ENCODE measurements around the gene USP54. TPM values are rescaled to one million over a fixed set of nuclear protein-coding genes. Genes with fewer than 3 reads are reported as not detected.
"Not testable (repeated sequence)": the region's sequence is repeated elsewhere in the genome, so short reads cannot be mapped to it uniquely, and the experiment has no call there.

The USP54 gene, protein sequence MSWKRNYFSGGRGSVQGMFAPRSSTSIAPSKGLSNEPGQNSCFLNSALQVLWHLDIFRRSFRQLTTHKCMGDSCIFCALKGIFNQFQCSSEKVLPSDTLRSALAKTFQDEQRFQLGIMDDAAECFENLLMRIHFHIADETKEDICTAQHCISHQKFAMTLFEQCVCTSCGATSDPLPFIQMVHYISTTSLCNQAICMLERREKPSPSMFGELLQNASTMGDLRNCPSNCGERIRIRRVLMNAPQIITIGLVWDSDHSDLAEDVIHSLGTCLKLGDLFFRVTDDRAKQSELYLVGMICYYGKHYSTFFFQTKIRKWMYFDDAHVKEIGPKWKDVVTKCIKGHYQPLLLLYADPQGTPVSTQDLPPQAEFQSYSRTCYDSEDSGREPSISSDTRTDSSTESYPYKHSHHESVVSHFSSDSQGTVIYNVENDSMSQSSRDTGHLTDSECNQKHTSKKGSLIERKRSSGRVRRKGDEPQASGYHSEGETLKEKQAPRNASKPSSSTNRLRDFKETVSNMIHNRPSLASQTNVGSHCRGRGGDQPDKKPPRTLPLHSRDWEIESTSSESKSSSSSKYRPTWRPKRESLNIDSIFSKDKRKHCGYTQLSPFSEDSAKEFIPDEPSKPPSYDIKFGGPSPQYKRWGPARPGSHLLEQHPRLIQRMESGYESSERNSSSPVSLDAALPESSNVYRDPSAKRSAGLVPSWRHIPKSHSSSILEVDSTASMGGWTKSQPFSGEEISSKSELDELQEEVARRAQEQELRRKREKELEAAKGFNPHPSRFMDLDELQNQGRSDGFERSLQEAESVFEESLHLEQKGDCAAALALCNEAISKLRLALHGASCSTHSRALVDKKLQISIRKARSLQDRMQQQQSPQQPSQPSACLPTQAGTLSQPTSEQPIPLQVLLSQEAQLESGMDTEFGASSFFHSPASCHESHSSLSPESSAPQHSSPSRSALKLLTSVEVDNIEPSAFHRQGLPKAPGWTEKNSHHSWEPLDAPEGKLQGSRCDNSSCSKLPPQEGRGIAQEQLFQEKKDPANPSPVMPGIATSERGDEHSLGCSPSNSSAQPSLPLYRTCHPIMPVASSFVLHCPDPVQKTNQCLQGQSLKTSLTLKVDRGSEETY (N-terminal part only)
- 1 to 10 TPM; 6.3 to 6.4 TPM for total RNA-seq

DNA sequence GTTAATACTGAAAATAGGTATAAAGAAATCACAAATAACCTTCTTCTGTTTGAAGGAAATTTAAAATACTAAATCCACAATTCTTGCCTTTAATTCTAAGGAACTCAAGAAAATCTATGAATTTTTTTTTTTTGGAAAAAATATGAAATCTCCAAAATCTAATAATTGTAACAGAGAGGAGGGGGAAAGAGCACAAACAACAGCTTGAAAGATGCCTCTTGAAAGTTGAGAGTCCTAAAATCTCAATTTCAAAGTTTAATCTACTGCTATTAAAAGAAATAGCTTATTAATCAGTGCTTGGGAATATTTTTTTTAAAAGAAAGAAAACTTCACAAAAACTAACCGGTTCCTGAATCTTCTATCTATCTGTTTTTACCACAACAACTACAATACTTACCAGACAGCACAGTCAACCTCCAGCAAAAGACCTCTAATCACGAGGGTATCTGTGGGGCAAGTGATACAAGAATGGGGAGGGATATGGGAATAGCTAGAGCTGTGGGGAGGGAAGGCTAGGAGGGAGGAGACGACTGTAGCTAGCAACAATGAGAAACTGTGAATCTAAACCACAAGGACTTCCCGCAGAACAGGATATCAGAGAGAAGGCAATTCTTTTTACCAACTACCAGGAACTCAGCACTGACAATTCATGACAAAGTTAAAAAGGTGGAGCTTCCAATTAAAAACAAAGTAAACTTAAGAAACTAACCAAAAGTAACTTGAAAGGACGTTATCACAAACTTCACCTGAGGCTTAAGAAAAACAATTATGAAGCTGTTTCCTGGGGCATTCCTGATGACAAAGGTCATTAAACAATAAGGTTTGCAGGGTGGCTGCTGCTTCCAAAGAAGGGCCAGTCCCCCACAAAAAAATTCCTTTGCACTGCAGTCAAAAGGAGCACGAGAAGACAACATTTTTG, at the start of gene USP54:
USP54 (minus strand) TSS at position 462 of the 919 bp plus-strand sequence. CDS start 15,684 bp downstream, outside the sequence.
- Mint-ChIP-seq H3K27me3 (no peaks in the 10 kb centered on the region), H3K27ac (peak within 1 kb of the TSS; percentile 84), H3K4me3 (peak within 1 kb of the TSS; percentile 72), H3K9me3 (no peaks in the 10 kb centered on the region), H3K36me3 (ENCODE audit: low read depth) (no peaks in the 10 kb centered on the region), H3K4me1 (peaks cover 13% of the 10 kb centered on the region)
- peak; percentile 66 for ATAC-seq (replicated peaks)

DNA sequence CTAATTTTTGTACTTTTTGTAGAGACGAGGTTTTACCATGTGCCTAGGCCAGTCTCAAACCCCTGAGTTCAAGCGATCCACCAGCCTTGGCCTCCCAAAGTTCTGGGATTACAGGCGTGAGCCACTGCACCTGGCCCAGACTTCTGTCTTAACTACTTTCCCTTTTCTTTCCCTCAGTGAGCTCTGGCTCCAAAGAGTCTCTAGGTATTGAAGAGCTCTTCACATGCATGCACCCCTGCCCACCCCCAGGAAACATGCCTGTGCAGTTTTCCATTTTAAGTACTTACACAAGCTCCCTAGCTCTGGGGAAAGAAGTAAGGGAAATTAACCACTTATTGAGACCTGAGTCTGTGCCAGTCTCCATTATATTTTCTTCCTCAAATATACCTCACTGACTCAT, 48.1 kb upstream of the USP54 start:
- Mint-ChIP-seq H3K4me3 (no peak overlapping the region), H3K9me3 (no peaks in the 10 kb centered on the region), H3K27ac (no peak overlapping the region), H3K36me3 (ENCODE audit: low read depth) (no peaks in the 10 kb centered on the region), H3K27me3 (no peaks in the 10 kb centered on the region), H3K4me1 (peaks cover 4% of the 10 kb centered on the region)
- ATAC-seq (replicated peaks): no peak

DNA sequence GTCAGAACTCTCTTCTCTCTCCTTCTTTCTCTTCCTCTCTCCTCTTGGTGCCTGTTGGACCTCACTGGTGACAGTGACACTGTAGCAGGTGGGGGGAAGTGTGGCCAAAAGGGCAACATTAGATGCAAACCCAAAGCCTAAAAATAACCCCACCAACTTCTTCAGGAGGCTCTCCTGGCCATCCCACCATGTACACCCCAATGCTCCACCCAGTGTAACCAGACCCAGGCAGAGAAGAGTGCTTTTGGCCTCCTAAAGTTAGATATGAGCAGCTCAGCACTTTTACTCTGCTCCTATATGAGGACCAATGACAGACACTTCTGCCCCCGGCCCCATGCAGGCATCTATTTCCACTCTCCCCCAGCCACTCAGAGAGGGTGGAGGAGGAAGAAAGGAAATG, 44.6 kb upstream of the USP54 start:
- no peak overlapping the region for H3K4me3 Mint-ChIP-seq
- no peaks in the 10 kb centered on the region for H3K36me3 Mint-ChIP-seq (ENCODE audit: low read depth)
- H3K4me1 Mint-ChIP-seq: no peaks in the 10 kb centered on the region
- no peak overlapping the region for H3K27ac Mint-ChIP-seq
- ATAC-seq (replicated peaks): no peak
- no peaks in the 10 kb centered on the region for H3K27me3 Mint-ChIP-seq
- H3K9me3 Mint-ChIP-seq: no peaks in the 10 kb centered on the region

DNA sequence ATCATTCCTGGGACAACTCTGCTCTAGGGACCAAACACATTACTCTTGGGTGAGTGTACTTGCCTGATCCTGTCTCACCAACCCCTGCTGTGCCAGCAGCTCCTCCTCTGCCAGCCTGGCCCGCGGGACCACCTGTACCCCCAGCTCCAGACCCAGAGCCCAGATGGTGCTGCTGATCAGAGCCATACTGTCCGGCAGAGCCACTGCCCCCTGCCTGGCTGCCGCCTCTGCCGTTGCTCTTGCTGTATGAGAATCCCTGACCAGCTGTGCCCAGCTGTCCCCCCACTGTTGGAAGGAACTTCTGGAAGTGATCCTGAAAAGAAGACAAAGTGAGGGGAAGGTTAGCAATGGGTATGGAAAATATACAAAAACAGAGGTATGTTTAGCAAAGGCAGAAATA, 43.3 kb upstream of the USP54 start:
- Mint-ChIP-seq H3K27me3 (no peaks in the 10 kb centered on the region), H3K4me3 (no peak overlapping the region), H3K4me1 (no peaks in the 10 kb centered on the region), H3K36me3 (ENCODE audit: low read depth) (no peaks in the 10 kb centered on the region), H3K9me3 (no peaks in the 10 kb centered on the region), H3K27ac (no peak overlapping the region)
- ATAC-seq (replicated peaks): no peak

DNA sequence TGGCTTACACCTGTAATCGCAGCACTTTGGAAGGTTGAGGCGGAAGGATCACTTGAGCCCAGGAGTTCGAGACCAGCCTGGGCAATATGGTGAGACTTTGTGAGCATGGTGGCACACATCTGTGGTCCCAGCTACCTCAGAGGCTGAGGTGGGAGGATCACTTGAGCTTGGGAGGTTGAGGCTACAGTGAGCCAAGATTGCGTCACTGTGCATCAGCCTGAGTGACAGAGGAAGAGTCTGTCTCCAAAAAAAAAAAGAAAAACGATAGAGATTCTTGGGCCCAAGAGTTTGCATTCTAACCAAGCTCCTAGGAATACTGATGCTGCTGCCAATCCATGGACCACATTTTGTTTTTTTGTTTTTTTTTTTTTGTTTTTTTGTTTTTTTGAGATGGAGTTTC, 38.0 kb upstream of the USP54 start:
- peaks cover 7% of the 10 kb centered on the region for H3K36me3 Mint-ChIP-seq (ENCODE audit: low read depth)
- H3K9me3 Mint-ChIP-seq: no peaks in the 10 kb centered on the region
- no peak for ATAC-seq (replicated peaks)
- no peak overlapping the region for H3K27ac Mint-ChIP-seq
- no peak overlapping the region for H3K4me3 Mint-ChIP-seq
- no peaks in the 10 kb centered on the region for H3K27me3 Mint-ChIP-seq
- H3K4me1 Mint-ChIP-seq: no peaks in the 10 kb centered on the region

DNA sequence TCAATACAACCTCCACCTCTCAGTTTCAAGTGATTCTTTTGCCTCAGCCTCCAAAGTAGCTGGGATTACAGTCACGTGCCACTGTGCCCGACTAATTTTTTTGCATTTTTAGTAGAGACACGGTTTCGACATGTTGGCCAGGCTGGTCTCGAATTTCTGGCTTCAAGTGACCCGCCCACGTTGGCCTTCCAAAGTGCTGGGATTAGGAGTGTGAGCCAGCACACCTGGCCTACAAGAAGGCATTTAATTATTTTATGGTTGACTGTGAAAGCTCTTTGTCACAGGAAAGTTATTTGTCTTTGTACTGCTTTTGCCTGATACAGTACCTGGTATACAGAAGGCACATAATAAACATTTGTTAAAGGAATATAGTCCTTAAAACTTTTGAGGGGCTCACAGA, 37.3 kb upstream of the USP54 start:
- ATAC-seq (replicated peaks): no peak
- H3K36me3 Mint-ChIP-seq (ENCODE audit: low read depth): peaks cover 7% of the 10 kb centered on the region
- no peaks in the 10 kb centered on the region for H3K27me3 Mint-ChIP-seq

DNA sequence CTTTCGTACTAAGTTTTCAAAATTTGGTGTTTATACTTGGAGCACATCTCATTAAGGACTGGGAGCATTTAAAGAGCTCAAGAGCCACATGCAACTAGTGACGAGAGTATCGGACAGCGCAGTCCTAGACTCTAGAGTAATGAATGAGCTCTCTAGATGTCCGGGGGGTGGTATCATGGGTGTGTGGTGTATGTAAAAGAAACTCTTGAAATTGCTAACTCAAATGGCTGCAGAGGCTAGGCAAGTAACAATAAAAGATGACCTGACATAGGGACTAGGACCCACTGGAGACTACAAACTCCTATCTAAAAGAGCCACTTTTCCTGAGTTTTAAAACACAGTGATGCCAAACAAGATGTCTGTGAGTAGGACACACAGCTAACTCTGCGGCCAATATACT, 36.2 kb upstream of the USP54 start:
- Mint-ChIP-seq H3K9me3 (no peaks in the 10 kb centered on the region), H3K36me3 (ENCODE audit: low read depth) (peaks cover 7% of the 10 kb centered on the region), H3K4me1 (no peaks in the 10 kb centered on the region), H3K4me3 (peak overlapping the region; percentile 96), H3K27me3 (no peaks in the 10 kb centered on the region), H3K27ac (no peak overlapping the region)
- no peak for ATAC-seq (replicated peaks)

More for the DNA sequence above, 37.3 kb upstream of the USP54 start:
- no peaks in the 10 kb centered on the region for H3K9me3 Mint-ChIP-seq
- H3K4me3 Mint-ChIP-seq: no peak overlapping the region
- no peaks in the 10 kb centered on the region for H3K4me1 Mint-ChIP-seq
- H3K27ac Mint-ChIP-seq: no peak overlapping the region

DNA sequence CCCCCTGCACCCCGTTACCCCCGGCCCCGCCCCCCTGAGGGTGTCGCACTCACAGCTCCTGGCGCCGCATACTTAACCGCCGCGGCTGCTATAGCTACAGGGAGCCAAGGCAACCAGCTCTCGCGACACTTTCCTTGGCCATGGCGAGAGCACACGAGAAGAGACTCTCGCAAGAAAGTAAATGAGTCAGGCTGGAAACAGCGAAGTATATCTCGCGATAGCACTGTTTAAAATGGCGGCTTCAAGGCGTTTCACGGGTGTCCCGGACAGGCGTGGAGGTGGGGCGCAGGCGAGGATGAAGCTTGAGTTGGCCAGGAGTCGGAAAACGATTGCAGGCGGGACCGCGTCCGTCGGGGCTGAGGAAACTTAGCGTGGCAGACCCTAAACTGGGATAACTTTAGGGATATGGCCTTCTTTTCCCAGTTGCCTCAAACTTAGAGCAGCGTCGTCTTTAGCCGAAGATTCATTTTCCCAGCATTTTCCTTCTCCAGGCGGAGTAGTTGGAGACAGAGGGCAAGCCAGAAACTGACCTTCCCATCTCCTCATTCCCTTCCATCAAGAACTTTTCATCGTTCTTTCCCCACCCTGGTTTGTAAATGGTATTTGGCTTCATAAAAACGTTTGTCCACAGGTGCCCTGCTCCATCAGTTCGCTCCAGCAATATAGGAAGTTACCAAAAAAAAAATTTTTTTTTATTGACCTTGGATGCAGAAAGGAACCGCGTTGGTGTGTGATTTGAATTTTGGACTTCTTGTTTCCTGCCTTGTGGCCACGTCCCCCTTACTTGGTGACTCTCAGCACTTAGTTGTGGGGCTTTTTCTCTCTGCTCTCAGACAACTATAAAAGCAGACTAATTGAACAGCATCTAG, 35.0 kb upstream of the USP54 start:
- Mint-ChIP-seq H3K27ac (peak overlapping the region; percentile 99), H3K27me3 (no peaks in the 10 kb centered on the region), H3K4me1 (no peaks in the 10 kb centered on the region), H3K4me3 (peak overlapping the region; percentile 96), H3K9me3 (no peaks in the 10 kb centered on the region), H3K36me3 (ENCODE audit: low read depth) (peaks cover 7% of the 10 kb centered on the region)
- peak; percentile 99 for ATAC-seq (replicated peaks)

DNA sequence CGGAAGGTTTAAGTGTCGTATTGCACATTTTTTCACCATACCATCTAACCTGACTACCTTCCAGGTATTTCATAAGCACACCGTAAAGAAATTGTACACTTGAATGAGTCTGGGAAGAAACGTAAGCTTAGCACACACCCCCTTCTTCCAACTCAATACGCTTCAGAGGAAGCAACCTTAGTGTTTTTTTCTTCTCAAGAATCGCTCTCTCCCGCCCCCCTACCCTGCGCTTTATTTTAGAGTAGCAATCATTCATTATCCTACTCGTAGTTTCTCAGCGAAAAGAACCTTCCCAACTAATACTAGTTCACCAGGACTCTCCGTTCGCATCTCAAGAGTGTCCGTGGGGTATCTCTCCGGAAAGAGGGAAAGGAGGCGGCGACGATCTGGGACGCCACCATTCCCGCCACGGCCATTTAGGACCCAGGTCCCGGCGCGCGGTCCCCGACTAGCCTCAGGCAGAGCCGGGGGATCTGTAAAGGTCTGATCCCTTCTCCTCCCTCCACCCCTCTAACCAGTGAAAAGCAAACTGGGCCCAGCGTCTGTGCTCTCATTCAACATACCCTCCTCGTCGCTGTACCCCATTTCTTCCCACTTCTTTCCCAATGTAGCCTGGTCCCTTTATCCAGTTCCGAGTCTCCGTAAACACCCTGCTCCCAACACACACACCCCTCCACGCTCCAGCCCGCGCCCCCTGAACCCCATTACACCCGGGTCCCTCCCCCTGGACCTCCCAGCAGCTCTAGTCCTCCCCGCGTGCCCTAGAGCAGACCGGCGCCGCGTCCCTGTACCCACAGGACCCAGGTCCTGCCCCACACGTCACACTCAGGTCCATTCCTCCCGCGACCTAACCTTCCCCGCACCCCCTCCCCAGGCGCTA, 34.1 kb upstream of the USP54 start:
- Mint-ChIP-seq H3K4me1 (no peaks in the 10 kb centered on the region), H3K27ac (peak overlapping the region; percentile 99), H3K4me3 (peak overlapping the region; percentile 96), H3K9me3 (no peaks in the 10 kb centered on the region), H3K36me3 (ENCODE audit: low read depth) (peaks cover 7% of the 10 kb centered on the region), H3K27me3 (no peaks in the 10 kb centered on the region)
- ATAC-seq (replicated peaks): peak; percentile 63

DNA sequence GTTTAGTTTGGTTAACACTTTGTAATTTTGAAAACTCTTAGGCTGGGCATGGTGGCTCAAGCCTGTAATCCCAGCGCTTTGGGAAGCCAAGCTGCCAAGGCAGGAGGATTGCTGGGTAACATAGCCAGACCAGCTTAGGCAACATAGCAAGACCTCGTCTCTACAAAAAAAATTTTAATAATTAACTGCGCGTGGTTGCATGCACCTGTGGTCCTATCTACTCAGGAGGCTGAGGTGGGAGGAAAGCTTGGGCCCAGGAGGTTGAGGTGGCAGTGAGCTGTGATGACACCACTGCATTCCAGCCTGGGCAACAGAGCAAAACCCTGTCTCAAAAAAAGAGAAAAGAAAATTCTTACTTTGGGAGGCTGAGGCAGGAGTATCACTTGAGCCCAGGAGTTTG, 31.9 kb upstream of the USP54 start:
- Mint-ChIP-seq H3K4me1 (no peaks in the 10 kb centered on the region), H3K36me3 (ENCODE audit: low read depth) (peaks cover 7% of the 10 kb centered on the region), H3K27me3 (no peaks in the 10 kb centered on the region), H3K27ac (no peak overlapping the region), H3K4me3 (no peak overlapping the region), H3K9me3 (no peaks in the 10 kb centered on the region)
- ATAC-seq (replicated peaks): no peak

DNA sequence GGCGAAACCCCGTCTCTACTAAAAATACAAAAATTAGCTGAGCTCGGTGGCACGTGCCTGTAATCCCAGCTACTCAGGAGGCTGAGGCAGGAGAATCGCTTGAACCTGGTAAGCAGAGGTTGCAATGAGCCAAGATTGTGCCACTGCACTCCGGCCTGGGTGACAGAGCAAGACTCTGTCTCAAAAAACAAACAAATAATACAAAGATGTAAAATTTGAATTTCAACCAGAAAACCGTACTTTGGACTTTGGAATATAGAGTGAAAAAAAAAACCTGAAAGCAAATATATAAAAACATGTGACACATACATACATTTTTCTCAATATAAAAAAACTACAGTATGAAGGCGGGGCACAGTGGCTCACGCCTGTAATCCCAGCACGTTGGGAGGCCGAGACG, 29.8 kb upstream of the USP54 start:
- H3K4me1 Mint-ChIP-seq; H3K4me3 Mint-ChIP-seq; ATAC-seq (replicated peaks); H3K36me3 Mint-ChIP-seq (ENCODE audit: low read depth); H3K9me3 Mint-ChIP-seq; H3K27ac Mint-ChIP-seq; H3K27me3 Mint-ChIP-seq: not testable (repeated sequence)

DNA sequence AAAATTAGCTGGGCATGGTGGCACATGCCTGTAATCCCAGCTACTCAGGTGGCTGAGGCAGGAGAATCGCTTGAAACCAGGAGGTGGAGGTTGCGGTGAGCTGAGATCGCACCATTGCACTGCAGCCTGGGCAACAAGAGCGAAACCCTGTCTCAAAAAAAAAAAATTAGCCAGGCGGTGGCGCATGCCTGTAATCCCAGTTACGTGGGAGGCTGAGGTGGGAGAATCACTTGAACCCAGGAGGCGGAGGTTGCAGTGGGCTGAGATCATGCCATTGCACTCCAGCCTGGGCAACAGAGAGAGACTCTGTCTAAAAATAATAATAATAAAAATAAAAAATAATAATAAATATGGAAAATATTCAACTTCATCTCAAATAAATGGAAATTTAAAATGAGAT, 26.0 kb upstream of the USP54 start:
- H3K36me3 Mint-ChIP-seq (ENCODE audit: low read depth); H3K9me3 Mint-ChIP-seq; H3K27ac Mint-ChIP-seq; H3K4me3 Mint-ChIP-seq; H3K27me3 Mint-ChIP-seq; ATAC-seq (replicated peaks); H3K4me1 Mint-ChIP-seq: not testable (repeated sequence)

All from activated T-helper 17 cell treated with anti-CD3 and anti-CD28 coated beads, Interleukin-2, amount 50 U/mL, for 72 hours (primary cell).